Naive thymus-derived CD4-positive, alpha-beta T cell (primary cell): Measurements from ENCODE around the gene PRKACA. TPM values are rescaled to one million over a fixed set of nuclear protein-coding genes. Genes with fewer than 3 reads are reported as not detected.

Source experiments
- ATAC-seq: fragments of 150-1000 bp; cut with Tn5 transposase; 2 replicates; pipeline ENCODE4 v1.10.0; 2021; ENCODE audit warnings: mild to moderate bottlenecking, moderate library complexity
- CTCF ChIA-PET: fragments of 350-600 bp; sonication (Branson Sonifier 250); formaldehyde crosslinking; loops from one replicate; lab custom pipeline; 2021; ENCODE audit warnings: antibody characterized with exemption; lab: Charles Lee
- POLR2A ChIA-PET: fragments of 350-600 bp; sonication (Branson Sonifier 250); formaldehyde crosslinking; loops from one replicate; lab custom pipeline; 2021; ENCODE audit warnings: antibody characterized with exemption, inconsistent platforms; lab: Charles Lee
- DNase-seq, 9 donors: peaks; one replicate each; pipeline versions ENCODE4 v3.0.0 to v3.0.0-alpha.2; 2020 to 2022; ENCODE audit warnings: mixed read lengths in 1 of 9
- H3K27ac ChIP-seq: one replicate; pipeline ENCODE4 v1.7.0; 2013; ENCODE audit warnings: mild to moderate bottlenecking, low read depth, low read length, moderate library complexity
- H3K27me3 ChIP-seq, 2 donors: one replicate each; pipeline ENCODE4 v1.7.0; 2013; ENCODE audit warnings: low read length in 2 of 2, mild to moderate bottlenecking in 2 of 2, moderate library complexity in 2 of 2; ENCODE audit not compliant: control insufficient read depth in 2 of 2, insufficient read depth in 2 of 2
- H3K36me3 ChIP-seq, 3 experiments: 1 replicate in 2 of 3; 2 replicates in 1 of 3; pipeline ENCODE4 v1.7.0; 2013; ENCODE audit warnings: low read length in 3 of 3, mild to moderate bottlenecking in 3 of 3, moderate library complexity in 1 of 3; ENCODE audit not compliant: insufficient read depth in 3 of 3, control insufficient read depth in 2 of 3
- H3K4me1 ChIP-seq, 2 donors: one replicate each; pipeline ENCODE4 v1.7.0; 2013; ENCODE audit warnings: low read length in 2 of 2, mild to moderate bottlenecking in 2 of 2, moderate library complexity in 1 of 2; ENCODE audit not compliant: control insufficient read depth in 2 of 2, insufficient read depth in 2 of 2
- H3K4me3 ChIP-seq: 2 replicates; pipeline ENCODE4 v1.7.0; 2013; ENCODE audit warnings: mild to moderate bottlenecking, low read length
- H3K9me3 ChIP-seq, 3 experiments: 1 replicate in 2 of 3; 2 replicates in 1 of 3; pipeline ENCODE4 v1.7.0; 2013; ENCODE audit warnings: low read length in 3 of 3; ENCODE audit not compliant: control insufficient read depth in 2 of 3
- H3K27ac Mint-ChIP-seq, 9 donors: one replicate each; pipeline ENCODE4 v1.8.0; 2020 to 2022; ENCODE audit warnings: mixed read lengths in 9 of 9, mild to moderate bottlenecking in 8 of 9, moderate library complexity in 5 of 9, inconsistent platforms in 2 of 9
- H3K27me3 Mint-ChIP-seq, 5 donors: one replicate each; pipeline ENCODE4 v1.8.0; 2021 to 2022; ENCODE audit warnings: mixed read lengths in 5 of 5, mild to moderate bottlenecking in 1 of 5
- H3K36me3 Mint-ChIP-seq, 5 donors: one replicate each; pipeline ENCODE4 v1.8.0; 2020 to 2022; ENCODE audit warnings: mixed read lengths in 5 of 5, mild to moderate bottlenecking in 3 of 5, inconsistent platforms in 1 of 5
- H3K4me1 Mint-ChIP-seq, 7 donors: one replicate each; pipeline ENCODE4 v1.8.0; 2020 to 2022; ENCODE audit warnings: mixed read lengths in 7 of 7, mild to moderate bottlenecking in 3 of 7, inconsistent platforms in 1 of 7
- H3K4me3 Mint-ChIP-seq, 10 donors: one replicate each; pipeline ENCODE4 v1.8.0; 2020 to 2022; ENCODE audit warnings: mild to moderate bottlenecking in 10 of 10, mixed read lengths in 10 of 10, moderate library complexity in 6 of 10, inconsistent platforms in 2 of 10
- H3K9me3 Mint-ChIP-seq, 11 donors: one replicate each; pipeline ENCODE4 v1.8.0; 2020 to 2022; ENCODE audit warnings: mixed read lengths in 11 of 11, mild to moderate bottlenecking in 4 of 11, inconsistent platforms in 1 of 11, moderate library complexity in 1 of 11
- intact Hi-C, 2 donors: fragments of 100-400 bp; cut with micrococcal nuclease; formaldehyde crosslinking; loops; one replicate each; pipeline ENCODE4 v1.15.1; 2023
- polyA plus RNA-seq, 2 donors: library from polyadenylated mRNA; unstranded; fragments of 300-500 nt; fragmentation: Illumina TruSeq; gene quantifications; one replicate each; pipeline ENCODE4 v1.2.3, GENCODE V29; 2021
- total RNA-seq, 6 experiments: library from RNA in 5 of 6; stranded (reverse) in 5 of 6; gene quantifications; 1 replicate in 5 of 6; 2 replicates in 1 of 6; pipeline ENCODE4 v1.2.3 and lab custom pipeline; 2021 to 2026

Gene PRKACA
- total and polyA plus RNA-seq, 7 experiments from 2014 or later, result 1.9 to 101 (median 48.4) TPM

GRCh38 chr19:14088634-14089411, 28.7 kb downstream of the PRKACA start:
- intact Hi-C loops, result loop anchor here in 1 of 2 donors (10.0 kb wide), 1 partner anchor 314 kb away; the partner anchor contains the start of gene C19orf53
- no peak for ATAC-seq

GRCh38 chr19:14086098-14086497, 31.5 kb downstream of the PRKACA start:
- ChIA-PET CTCF (interaction anchor here (0.6 kb wide), 1 partner anchor 302 kb away, joined by 3 read pairs; no protein-coding TSS in a partner anchor), POLR2A (no interaction called here)
- H3K4me1 ChIP-seq, result peaks cover 0 to 11% of the 10 kb centered on the region in 2 donors
- peaks cover 5 to 20% (median 16%) of the 10 kb centered on the region in 7 donors for H3K4me1 Mint-ChIP-seq
- no peaks in the 10 kb centered on the region for H3K27me3 ChIP-seq
- H3K36me3 ChIP-seq, result peaks cover 0 to 11% (median 0%) of the 10 kb centered on the region in 3 experiments
- no peaks in the 10 kb centered on the region for H3K27me3 Mint-ChIP-seq
- ATAC-seq (no peak), DNase-seq (no peak)
- H3K9me3 ChIP-seq, result no peaks in the 10 kb centered on the region
- no peak overlapping the region for H3K4me3 Mint-ChIP-seq
- H3K4me3 ChIP-seq, result no peak overlapping the region
- H3K27ac Mint-ChIP-seq, result no peak overlapping the region
- H3K36me3 Mint-ChIP-seq, result peaks cover 3 to 9% (median 4%) of the 10 kb centered on the region in 5 donors
- H3K27ac ChIP-seq, result no peak overlapping the region
- intact Hi-C loops, result loop anchor here in 1 of 2 donors (10.0 kb wide), 1 partner anchor 311 kb away; the partner anchor contains the start of gene C19orf53
- peaks cover 0 to 3% (median 0%) of the 10 kb centered on the region in 11 donors for H3K9me3 Mint-ChIP-seq

More at GRCh38 chr19:14088634-14089411, 28.7 kb downstream of the PRKACA start:
- ChIA-PET POLR2A (interaction anchor here (0.6 to 2.1 kb wide), 4 partner anchors 13 to 318 kb away, joined by 3 to 9 read pairs (median 4); partner anchors contain the start of genes ASF1B and IL27RA), CTCF (interaction anchor here (0.5 to 1.3 kb wide), 3 partner anchors 11 to 251 kb away, joined by 3 to 10 read pairs (median 3); no protein-coding TSS in a partner anchor)
- DNase-seq, result no peak
- Mint-ChIP-seq H3K9me3 (peaks cover 0 to 13% (median 3%) of the 10 kb centered on the region in 11 donors), H3K4me1 (peaks cover 11 to 17% (median 14%) of the 10 kb centered on the region in 7 donors), H3K36me3 (peaks cover 4 to 22% (median 7%) of the 10 kb centered on the region in 5 donors), H3K4me3 (peak overlapping the region; percentile 64 to 97 (median 82)), H3K27me3 (no peaks in the 10 kb centered on the region), H3K27ac (peak overlapping the region; percentile 44 to 95 (median 82))
- Histone ChIP-seq H3K36me3 (peaks cover 0 to 14% (median 0%) of the 10 kb centered on the region in 3 experiments), H3K4me3 (no peak overlapping the region), H3K27ac (no peak overlapping the region), H3K9me3 (peaks cover 0 to 8% (median 0%) of the 10 kb centered on the region in 3 experiments), H3K4me1 (peaks cover 8 to 10% of the 10 kb centered on the region in 2 donors), H3K27me3 (no peaks in the 10 kb centered on the region)

- Mint-ChIP-seq H3K27me3 (no peaks in the 10 kb centered on the region), H3K4me3 (peak within 1 kb of the TSS in 1 of 10 donors; percentile 58), H3K27ac (peak within 1 kb of the TSS in 3 of 9 donors; percentile 21 to 30 (median 23)), H3K4me1 (peaks cover 6 to 27% (median 20%) of the 10 kb centered on the region in 7 donors), H3K36me3 (peaks cover 3 to 9% (median 4%) of the 10 kb centered on the region in 5 donors), H3K9me3 (peaks cover 0 to 2% (median 0%) of the 10 kb centered on the region in 11 donors)
- ChIA-PET CTCF (interaction anchor here (0.6 kb wide), 1 partner anchor 40 kb away, joined by 5 read pairs; no protein-coding TSS in a partner anchor), POLR2A (interaction anchor here (1.0 kb wide), 1 partner anchor 330 kb away, joined by 3 read pairs; no protein-coding TSS in a partner anchor)
- H3K9me3 ChIP-seq, result no peaks in the 10 kb centered on the region
- peaks cover 5 to 17% of the 10 kb centered on the region in 2 donors for H3K4me1 ChIP-seq
- peaks cover 0 to 11% (median 0%) of the 10 kb centered on the region in 3 experiments for H3K36me3 ChIP-seq
- no peaks in the 10 kb centered on the region for H3K27me3 ChIP-seq
- DNase-seq (no peak), ATAC-seq (no peak)
- no peak within 1 kb of the TSS for H3K27ac ChIP-seq
- no peak within 1 kb of the TSS for H3K4me3 ChIP-seq
- intact Hi-C loops, result loop anchor here in 1 of 2 donors (10.0 kb wide), 1 partner anchor 311 kb away; the partner anchor contains the start of gene C19orf53
Observed at GRCh38 chr19:14085309-14085995, 32.1 kb downstream of the PRKACA start, which contains the start of gene C19orf67. C19orf67 (minus strand) TSS chr19:14085783; CDS start chr19:14085627, 156 bp downstream.

DNA sequence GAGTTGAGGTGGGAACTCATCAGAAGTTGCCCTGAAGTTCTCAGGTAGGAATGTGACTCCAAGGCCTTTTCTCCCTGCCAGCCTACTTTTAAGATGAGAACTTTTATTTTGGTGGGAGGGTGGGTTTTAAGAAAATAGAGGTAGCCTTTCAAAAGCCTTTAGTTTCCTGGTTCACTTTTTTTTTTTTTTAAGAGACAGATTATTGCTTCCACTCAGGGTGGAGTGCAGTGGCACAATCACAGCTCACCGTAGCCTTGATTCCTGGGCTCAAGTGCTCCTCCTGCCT, 34.9 kb downstream of the PRKACA start:
- intact Hi-C loops, result loop anchor here (5.0 to 10.0 kb wide), 4 partner anchors 35 to 965 kb away; partner anchors contain the start of genes NACC1 (in 2 of the 2), TRMT1 (in 2 of the 2), ADGRL1 (in 1 of the 2) and C19orf53 (in 1 of the 2)
- H3K9me3 Mint-ChIP-seq, result peaks cover 0 to 1% (median 0%) of the 10 kb centered on the region in 11 donors
- Histone ChIP-seq H3K4me1 (peaks cover 5 to 15% of the 10 kb centered on the region in 2 donors), H3K27ac (no peak overlapping the region), H3K36me3 (no peaks in the 10 kb centered on the region), H3K4me3 (no peak overlapping the region), H3K27me3 (no peaks in the 10 kb centered on the region), H3K9me3 (no peaks in the 10 kb centered on the region)
- no peaks in the 10 kb centered on the region for H3K27me3 Mint-ChIP-seq
- ATAC-seq, result no peak
- ChIA-PET POLR2A (interaction anchor here (0.6 to 3.3 kb wide), 4 partner anchors 9 to 53 kb away, joined by 4 to 24 read pairs (median 5); partner anchors contain the start of gene ASF1B), CTCF (interaction anchor here (0.7 to 1.2 kb wide), 3 partner anchors 34 to 57 kb away, joined by 3 to 4 read pairs (median 3); no protein-coding TSS in a partner anchor)
- H3K4me1 Mint-ChIP-seq, result peaks cover 0 to 27% (median 17%) of the 10 kb centered on the region in 7 donors
- no peaks in the 10 kb centered on the region for H3K36me3 Mint-ChIP-seq
- no peak for DNase-seq
- peak overlapping the region; percentile 51 to 95 (median 81) for H3K4me3 Mint-ChIP-seq
- peak overlapping the region in 4 of 9 donors; percentile 59 to 86 (median 68) for H3K27ac Mint-ChIP-seq

- DNase-seq (peak in 1 of 9 donors; percentile 58), ATAC-seq (no peak)
- Histone ChIP-seq H3K36me3 (no peaks in the 10 kb centered on the region), H3K9me3 (no peaks in the 10 kb centered on the region), H3K4me1 (peaks cover 5 to 15% of the 10 kb centered on the region in 2 donors), H3K4me3 (peak overlapping the region; percentile 86), H3K27ac (peak overlapping the region; percentile 75), H3K27me3 (no peaks in the 10 kb centered on the region)
- Mint-ChIP-seq H3K27me3 (no peaks in the 10 kb centered on the region), H3K4me3 (peak overlapping the region; percentile 80 to 98 (median 94)), H3K36me3 (no peaks in the 10 kb centered on the region), H3K4me1 (peaks cover 0 to 27% (median 17%) of the 10 kb centered on the region in 7 donors), H3K9me3 (peaks cover 0 to 1% (median 0%) of the 10 kb centered on the region in 11 donors), H3K27ac (peak overlapping the region; percentile 86 to 98 (median 95))
- ChIA-PET POLR2A (interaction anchor here (0.5 to 3.3 kb wide), 11 partner anchors 8 to 76 kb away, joined by 3 to 24 read pairs (median 4); partner anchors contain the start of genes ASF1B, IL27RA, RFX1 and SAMD1), CTCF (interaction anchor here (0.7 to 2.0 kb wide), 8 partner anchors 8 to 203 kb away, joined by 3 to 6 read pairs (median 4); partner anchors contain the start of gene ASF1B)
- intact Hi-C loops, result loop anchor here (1.0 to 10.0 kb wide), 17 partner anchors 8 to 965 kb away; partner anchors contain the start of genes C19orf53 (in 2 of the 2), NACC1 (in 2 of the 2), PRKACA (in 2 of the 2) and RFX1 (in 2 of the 2)
Observed at GRCh38 chr19:14081797-14082674, 35.5 kb downstream of the PRKACA start.
